IMR-90 (cell line): ENCODE data around the gene CTNNA1. TPM values are rescaled to one million over a fixed set of nuclear protein-coding genes. Genes with fewer than 3 reads are reported as not detected.

ENCODE experiments used
- ATAC-seq: fragments of 200-7000 bp; cut with Tn5 transposase; 2 replicates; pipeline ENCODE4 v1.9.1; 2020; ENCODE audit warnings: low read depth, mild to moderate bottlenecking, moderate library complexity
- BruUV-seq: library from RNA; stranded (reverse); fragments of 400-500 nt; replicated peaks from 2 replicates; lab custom pipeline; 2021; lab: Mats Ljungman, UMichigan
- CTCF ChIA-PET: fragments of 300-600 bp; formaldehyde crosslinking; extraction: SDS; loops from one replicate; lab custom pipeline; 2021; ENCODE audit warnings: antibody characterized with exemption; lab: Yijun Ruan, JAX
- POLR2A ChIA-PET: fragments of 300-600 bp; sonication (Branson Sonifier 250); formaldehyde crosslinking; loops from one replicate; lab custom pipeline; 2022; ENCODE audit warnings: antibody characterized with exemption; ENCODE audit not compliant: unreplicated experiment; lab: Charles Lee
- DNase-seq: peaks from one replicate; pipeline ENCODE4 v3.0.0; 2013
- H2AFZ ChIP-seq: replicated peaks from 2 replicates; pipeline ENCODE3; 2013; ENCODE audit warnings: low read length, mild to moderate bottlenecking; ENCODE audit not compliant: poor library complexity
- H2AK5ac ChIP-seq: 2 replicates; pipeline ENCODE4 v1.6.1; 2013; ENCODE audit warnings: low read depth, low read length, inconsistent platforms
- H2AK9ac ChIP-seq: replicated peaks from 2 replicates; pipeline ENCODE3; 2013; ENCODE audit warnings: mild to moderate bottlenecking, low read depth, low read length, moderate library complexity; ENCODE audit not compliant: poor library complexity
- H2BK120ac ChIP-seq: 2 replicates; pipeline ENCODE4 v1.6.1; 2013; ENCODE audit warnings: low read depth, low read length, inconsistent platforms
- H2BK15ac ChIP-seq: 3 replicates; pipeline ENCODE4 v1.6.1; 2013; ENCODE audit warnings: low read depth, low read length, inconsistent platforms
- H2BK20ac ChIP-seq: 2 replicates; pipeline ENCODE4 v1.6.1; 2013; ENCODE audit warnings: low read depth, mild to moderate bottlenecking, inconsistent platforms, low read length, moderate library complexity
- H2BK5ac ChIP-seq: 2 replicates; pipeline ENCODE4 v1.6.1; 2013; ENCODE audit warnings: mild to moderate bottlenecking, low read depth, low read length, inconsistent platforms; ENCODE audit not compliant: poor library complexity, severe bottlenecking
- H3K14ac ChIP-seq: replicated peaks from 2 replicates; pipeline ENCODE4 v1.6.1; 2013; ENCODE audit warnings: low read depth, low read length, inconsistent platforms
- H3K18ac ChIP-seq: 2 replicates; pipeline ENCODE4 v1.6.1; 2013; ENCODE audit warnings: low read depth, low read length, control low read depth
- H3K23ac ChIP-seq: 2 replicates; pipeline ENCODE4 v1.6.1; 2013; ENCODE audit warnings: low read depth, low read length, inconsistent platforms
- H3K27ac ChIP-seq: 2 replicates; pipeline ENCODE4 v1.5.1; 2013; ENCODE audit warnings: mild to moderate bottlenecking, control low read depth, low read length; ENCODE audit not compliant: insufficient read depth
- H3K27me3 ChIP-seq: 2 replicates; pipeline ENCODE4 v1.6.1; 2013; ENCODE audit warnings: low read length; ENCODE audit not compliant: control insufficient read depth, insufficient read depth
- H3K36me3 ChIP-seq: 2 replicates; pipeline ENCODE4 v1.6.1; 2013; ENCODE audit warnings: low read length, mixed read lengths; ENCODE audit not compliant: control insufficient read depth, insufficient read depth
- H3K4ac ChIP-seq: 2 replicates; pipeline ENCODE4 v1.6.1; 2013; ENCODE audit warnings: low read depth, low read length, inconsistent platforms
- H3K4me1 ChIP-seq: 2 replicates; pipeline ENCODE4 v1.6.1; 2013; ENCODE audit warnings: low read length, mixed read lengths; ENCODE audit not compliant: control insufficient read depth, insufficient read depth
- H3K4me2 ChIP-seq: 2 replicates; pipeline ENCODE4 v1.6.1; 2013; ENCODE audit warnings: low read depth, mild to moderate bottlenecking, control low read depth, low read length, moderate library complexity
- H3K4me3 ChIP-seq: 2 replicates; pipeline ENCODE4 v1.5.1; 2013; ENCODE audit warnings: low read depth, mild to moderate bottlenecking, control low read depth, low read length, moderate library complexity; ENCODE audit not compliant: insufficient read depth
- H3K56ac ChIP-seq: 2 replicates; pipeline ENCODE4 v1.6.1; 2013; ENCODE audit warnings: low read length, inconsistent platforms; ENCODE audit not compliant: insufficient read depth; ENCODE audit errors: extremely low read depth
- H3K79me1 ChIP-seq, 2 experiments: 2 replicates each; pipeline ENCODE4 v1.6.1; 2013; ENCODE audit warnings: low read length in 2 of 2, inconsistent platforms in 1 of 2, low read depth in 1 of 2
- H3K9ac ChIP-seq: 2 replicates; pipeline ENCODE4 v1.6.1; 2013; ENCODE audit warnings: low read depth, low read length, control low read depth
- H3K9me1 ChIP-seq: 2 replicates; pipeline ENCODE4 v1.6.1; 2013; ENCODE audit warnings: low read length, inconsistent platforms; ENCODE audit not compliant: insufficient read depth
- H3K9me3 ChIP-seq: 2 replicates; pipeline ENCODE4 v1.6.1; 2013; ENCODE audit warnings: low read length; ENCODE audit not compliant: control insufficient read depth, insufficient read depth
- H4K20me1 ChIP-seq: 2 replicates; pipeline ENCODE4 v1.6.1; 2013; ENCODE audit warnings: low read length, inconsistent platforms; ENCODE audit not compliant: insufficient read depth
- H4K5ac ChIP-seq: 2 replicates; pipeline ENCODE4 v1.6.1; 2013; ENCODE audit warnings: mild to moderate bottlenecking, low read depth, low read length, control low read depth
- H4K8ac ChIP-seq, 2 experiments: 2 replicates each; pipeline ENCODE4 v1.6.1; 2013; ENCODE audit warnings: low read depth in 2 of 2, low read length in 2 of 2, control low read depth in 1 of 2, inconsistent platforms in 1 of 2
- H4K91ac ChIP-seq: 2 replicates; pipeline ENCODE4 v1.6.1; 2013; ENCODE audit warnings: low read depth, low read length, inconsistent platforms; ENCODE audit not compliant: insufficient read depth
- BHLHE40 ChIP-seq: fragments of 150-350 bp; IDR thresholded peaks from 2 replicates; pipeline ENCODE4 v1.6.1; 2016; ENCODE audit warnings: mild to moderate bottlenecking, low read depth, low read length
- CEBPB ChIP-seq: IDR thresholded peaks from 2 replicates; pipeline ENCODE4 v1.6.1; 2012; ENCODE audit warnings: low read depth, low read length, improper control_type of control experiment
- CTCF ChIP-seq: conservative IDR thresholded peaks from 2 replicates; pipeline ENCODE4 v1.5.1; 2012; ENCODE audit warnings: mild to moderate bottlenecking, low read depth, low read length, improper control_type of control experiment
- ELK1 ChIP-seq: fragments of 150-350 bp; IDR thresholded peaks from 2 replicates; pipeline ENCODE4 v1.6.1; 2016; ENCODE audit warnings: low read depth, mild to moderate bottlenecking, low read length, moderate library complexity, borderline replicate concordance
- FOS ChIP-seq: fragments of 150-350 bp; IDR thresholded peaks from 2 replicates; pipeline ENCODE4 v1.6.1; 2016; ENCODE audit warnings: low read depth, low read length
- MAFK ChIP-seq: IDR thresholded peaks from 2 replicates; pipeline ENCODE4 v1.6.1; 2012; ENCODE audit warnings: low read depth, low read length, improper control_type of control experiment
- MXI1 ChIP-seq: IDR thresholded peaks from 2 replicates; pipeline ENCODE4 v1.6.1; 2012; ENCODE audit warnings: low read depth, mild to moderate bottlenecking, low read length, moderate library complexity, borderline replicate concordance
- NFE2L2 ChIP-seq: fragments of 150-350 bp; IDR thresholded peaks from 2 replicates; pipeline ENCODE4 v1.6.1; 2016; ENCODE audit warnings: low read depth, mild to moderate bottlenecking, low read length
- POLR2A ChIP-seq: IDR thresholded peaks from 2 replicates; pipeline ENCODE4 v1.6.1; 2012; ENCODE audit warnings: mild to moderate bottlenecking, low read depth, low read length
- RAD21 ChIP-seq: IDR thresholded peaks from 2 replicates; pipeline ENCODE4 v1.6.1; 2012; ENCODE audit warnings: low read length, improper control_type of control experiment
- RCOR1 ChIP-seq: IDR thresholded peaks from 2 replicates; pipeline ENCODE4 v1.6.1; 2012; ENCODE audit warnings: mild to moderate bottlenecking, low read length, improper control_type of control experiment; ENCODE audit not compliant: insufficient replicate concordance
- SMC3 ChIP-seq: fragments of 150-350 bp; IDR thresholded peaks from 2 replicates; pipeline ENCODE4 v1.6.1; 2016; ENCODE audit warnings: low read depth, mild to moderate bottlenecking, antibody characterized with exemption, low read length, moderate library complexity
- WGBS, 2 experiments: methylation state at CpG; one replicate each; pipeline versions ENCODE4 v1.1.5 to v1.1.7; 2013; ENCODE audit warnings: missing lambda C conversion rate in 2 of 2; ENCODE audit not compliant: insufficient read length in 1 of 2; ENCODE audit errors: extremely low coverage in 2 of 2; 5-methylcytosine and 5-hydroxymethylcytosine counted together
- dilution Hi-C: fragments of 300-500 bp; cut with HindIII; formaldehyde crosslinking; loops from one replicate; pipeline ENCODE4 v1.14.3; 2018; ENCODE audit warnings: low sequenced_read_pairs; ENCODE audit not compliant: unreplicated experiment
- in situ Hi-C: fragments of 300-500 bp; cut with MboI; formaldehyde crosslinking; loops from 3 replicates; pipeline ENCODE4 v1.14.3; 2019; ENCODE audit warnings: low sequenced_read_pairs, inconsistent platforms, mixed read lengths
- intact Hi-C: fragments of 100-400 bp; cut with micrococcal nuclease; formaldehyde crosslinking; loops from 2 replicates; pipeline ENCODE4 v1.10.0; 2022
- polyA plus RNA-seq, 3 experiments: library from polyadenylated mRNA; depleted of rRNA; stranded (reverse); fragments of >200 nt; gene quantifications; 2 replicates each; pipeline ENCODE4 v1.2.3, GENCODE V29; 2012; ENCODE audit warnings: low replicate concordance in 1 of 3
- total RNA-seq: library from RNA; depleted of rRNA; stranded (reverse); fragments of >200 nt; gene quantifications from 2 replicates; pipeline ENCODE4 v1.2.3, GENCODE V29; 2012
- TF ChIP-seq, protein P1 (sequence below): fragments of 150-350 bp; IDR thresholded peaks from 2 replicates; pipeline ENCODE4 v1.6.1; 2017; ENCODE audit warnings: mild to moderate bottlenecking, antibody characterized with exemption, low read length, low read depth

The CTNNA1 gene
- total and polyA plus RNA-seq, 2 of the 4 experiments (the other 2 are of a cell fraction), result 220 to 471 TPM

- no CpG with 5 or more reads among the region's 10 CpGs for WGBS, 2 experiments
- intact Hi-C loops (no loop called here), dilution Hi-C loops (no loop called here)
These were observed 30.6 kb upstream of the CTNNA1 start for GRCh38 chr5:138722544-138723177.

More at GRCh38 chr5:138722544-138723177, 30.6 kb upstream of the CTNNA1 start:
- no peak overlapping the region for H4K5ac ChIP-seq
- BruUV-seq, result no TSS peak
- H2BK120ac ChIP-seq, result no peak overlapping the region
- H3K79me1 ChIP-seq, result no peaks in the 10 kb centered on the region
- no peak overlapping the region for H3K56ac ChIP-seq
- in situ Hi-C loops, result no loop called here
- no peak overlapping the region for H3K23ac ChIP-seq
- H3K4me1 ChIP-seq, result no peaks in the 10 kb centered on the region
- peaks cover 13% of the 10 kb centered on the region for H3K27me3 ChIP-seq
- H3K4ac ChIP-seq, result no peak overlapping the region
- no peak overlapping the region for H2BK5ac ChIP-seq
- no peaks in the 10 kb centered on the region for H4K20me1 ChIP-seq
- peaks cover 3% of the 10 kb centered on the region; the same call in 1 of the 2 replicates for H3K9me3 ChIP-seq
- H3K9me1 ChIP-seq, result no peaks in the 10 kb centered on the region
- no peak overlapping the region for H4K8ac ChIP-seq
- ChIA-PET CTCF (interaction anchor here (0.6 kb wide), 1 partner anchor 726 kb away, joined by 4 read pairs; no protein-coding TSS in a partner anchor), POLR2A (no interaction called here)
- H2BK15ac ChIP-seq, result no peak overlapping the region
- DNase-seq (no peak), ATAC-seq (no peak)
- no peak overlapping the region for H3K4me2 ChIP-seq
- H2AFZ ChIP-seq, result no peak overlapping the region
- no peak overlapping the region for H3K14ac ChIP-seq
- no peaks in the 10 kb centered on the region for H3K36me3 ChIP-seq
- H3K4me3 ChIP-seq, result no peak overlapping the region
- TF ChIP-seq SMC3 (no peak), ELK1 (no peak), NFE2L2 (no peak), CEBPB (no peak), MXI1 (no peak), RCOR1 (no peak), MAFK (no peak), CTCF (no peak), RAD21 (no peak), BHLHE40 (no peak), FOS (no peak), POLR2A (no peak)
- TF ChIP-seq, protein P1, sequence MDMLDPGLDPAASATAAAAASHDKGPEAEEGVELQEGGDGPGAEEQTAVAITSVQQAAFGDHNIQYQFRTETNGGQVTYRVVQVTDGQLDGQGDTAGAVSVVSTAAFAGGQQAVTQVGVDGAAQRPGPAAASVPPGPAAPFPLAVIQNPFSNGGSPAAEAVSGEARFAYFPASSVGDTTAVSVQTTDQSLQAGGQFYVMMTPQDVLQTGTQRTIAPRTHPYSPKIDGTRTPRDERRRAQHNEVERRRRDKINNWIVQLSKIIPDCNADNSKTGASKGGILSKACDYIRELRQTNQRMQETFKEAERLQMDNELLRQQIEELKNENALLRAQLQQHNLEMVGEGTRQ, result no peak
- no peak overlapping the region for H2AK5ac ChIP-seq
- H2AK9ac ChIP-seq, result no peak overlapping the region
- no peak overlapping the region for H3K9ac ChIP-seq
- no peak overlapping the region for H3K27ac ChIP-seq
- no peak overlapping the region for H3K18ac ChIP-seq
- no peak overlapping the region for H4K91ac ChIP-seq
- no peak overlapping the region for H2BK20ac ChIP-seq
